ENCODE results near the gene VWA2.

Gene VWA2

DNA sequence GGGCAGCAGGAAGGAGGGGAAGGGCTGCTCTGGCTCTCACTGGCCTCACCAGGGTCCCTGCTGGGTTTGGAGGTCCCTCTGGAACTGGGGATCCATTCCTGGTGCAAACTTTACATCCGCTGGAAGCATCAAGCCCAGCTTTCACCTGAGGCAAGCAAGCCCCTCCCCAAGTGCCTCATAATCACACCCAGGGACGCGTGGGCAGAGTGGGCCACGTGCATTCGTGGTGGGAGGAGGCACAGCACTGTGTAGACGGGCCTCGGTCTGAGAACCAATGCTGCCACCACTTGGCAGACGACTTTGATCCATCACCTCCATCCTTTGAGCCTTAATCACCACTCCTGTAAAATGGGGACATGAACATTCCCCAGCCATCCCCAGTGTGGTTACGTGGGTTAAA lies 74.1 kb downstream of the VWA2 start:
- in situ Hi-C loops (cut with HindIII; ENCODE audit: low sequenced_read_pairs), result no loop called here
- TF ChIP-seq, protein P1, sequence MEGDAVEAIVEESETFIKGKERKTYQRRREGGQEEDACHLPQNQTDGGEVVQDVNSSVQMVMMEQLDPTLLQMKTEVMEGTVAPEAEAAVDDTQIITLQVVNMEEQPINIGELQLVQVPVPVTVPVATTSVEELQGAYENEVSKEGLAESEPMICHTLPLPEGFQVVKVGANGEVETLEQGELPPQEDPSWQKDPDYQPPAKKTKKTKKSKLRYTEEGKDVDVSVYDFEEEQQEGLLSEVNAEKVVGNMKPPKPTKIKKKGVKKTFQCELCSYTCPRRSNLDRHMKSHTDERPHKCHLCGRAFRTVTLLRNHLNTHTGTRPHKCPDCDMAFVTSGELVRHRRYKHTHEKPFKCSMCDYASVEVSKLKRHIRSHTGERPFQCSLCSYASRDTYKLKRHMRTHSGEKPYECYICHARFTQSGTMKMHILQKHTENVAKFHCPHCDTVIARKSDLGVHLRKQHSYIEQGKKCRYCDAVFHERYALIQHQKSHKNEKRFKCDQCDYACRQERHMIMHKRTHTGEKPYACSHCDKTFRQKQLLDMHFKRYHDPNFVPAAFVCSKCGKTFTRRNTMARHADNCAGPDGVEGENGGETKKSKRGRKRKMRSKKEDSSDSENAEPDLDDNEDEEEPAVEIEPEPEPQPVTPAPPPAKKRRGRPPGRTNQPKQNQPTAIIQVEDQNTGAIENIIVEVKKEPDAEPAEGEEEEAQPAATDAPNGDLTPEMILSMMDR (IDR thresholded peaks at IDR 0.05; ENCODE audit: low read depth, low read length), result no peak
- no peak for DNase-seq (ENCODE audit: low read depth, low spot score)
- no peak overlapping the region for H3K4me3 ChIP-seq (ENCODE audit: low read depth, low read length)

DNA sequence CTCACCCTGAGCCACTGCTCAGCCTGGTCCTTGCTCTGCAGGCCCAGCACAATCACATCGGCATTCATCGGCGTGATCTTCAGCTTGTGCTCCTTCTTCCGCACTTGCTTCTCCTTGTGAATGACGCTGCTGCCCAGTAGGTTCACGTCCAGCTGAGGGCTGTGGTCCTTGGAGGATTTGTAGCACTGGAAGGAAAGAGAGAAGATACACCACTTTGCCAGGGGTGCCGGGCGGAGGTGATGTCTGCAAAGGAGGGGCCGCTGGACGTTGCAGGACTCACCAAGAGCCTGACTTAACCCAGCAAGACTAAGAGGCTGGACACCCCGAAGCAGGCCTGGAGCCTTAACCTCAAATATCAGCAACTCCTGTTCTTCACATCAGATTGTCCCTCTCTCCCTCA lies 74.8 kb downstream of the VWA2 start:
- DNase-seq (ENCODE audit: low read depth, low spot score), result no peak
- no peak overlapping the region for H3K4me3 ChIP-seq (ENCODE audit: low read depth, low read length)
- TF ChIP-seq, protein P1 (IDR thresholded peaks at IDR 0.05; ENCODE audit: low read depth, low read length), result no peak
- in situ Hi-C loops (cut with HindIII; ENCODE audit: low sequenced_read_pairs), result no loop called here

DNA sequence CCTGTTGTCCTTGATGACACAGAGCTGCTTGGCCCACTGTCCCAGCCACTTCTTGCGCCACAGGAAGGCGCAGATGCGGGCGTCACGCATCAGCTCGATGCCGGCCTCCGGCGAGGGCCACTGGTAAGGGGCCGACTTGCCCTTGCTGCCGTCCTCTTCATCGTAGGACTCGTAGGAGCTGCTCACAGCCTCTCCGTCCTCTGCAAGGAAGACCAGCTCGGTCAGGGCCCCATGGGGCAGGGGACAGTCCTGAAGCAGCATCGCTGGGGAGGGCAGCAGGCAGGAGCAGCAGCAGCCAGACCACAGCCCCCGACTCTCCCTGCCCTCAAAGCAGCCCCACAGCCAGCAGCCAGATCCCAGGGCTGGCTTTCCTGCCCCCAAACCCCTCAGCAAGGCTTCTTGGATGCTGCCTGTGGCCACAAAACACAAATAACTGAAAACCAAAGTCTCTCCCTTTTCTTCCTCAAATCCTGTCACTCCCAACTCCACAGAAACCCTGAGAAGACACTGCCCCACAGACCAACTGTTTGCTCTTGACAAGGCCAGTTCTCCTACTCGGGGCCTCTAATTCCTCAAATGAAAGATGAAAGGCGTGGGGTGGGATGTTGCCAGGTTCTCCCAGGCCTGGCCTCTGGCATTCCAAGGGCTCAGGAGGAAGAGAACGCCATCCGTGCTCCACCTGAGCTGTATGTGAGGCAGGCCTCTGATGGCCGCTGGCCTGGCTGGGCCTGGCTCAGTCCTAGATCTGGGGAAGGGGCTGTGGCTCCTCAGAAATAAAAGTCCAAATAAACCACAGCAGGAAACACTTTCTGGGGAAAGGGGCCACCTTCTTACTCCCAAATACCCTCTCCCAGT lies 76.7 kb downstream of the VWA2 start:
- in situ Hi-C loops (cut with HindIII; ENCODE audit: low sequenced_read_pairs), result no loop called here

DNA sequence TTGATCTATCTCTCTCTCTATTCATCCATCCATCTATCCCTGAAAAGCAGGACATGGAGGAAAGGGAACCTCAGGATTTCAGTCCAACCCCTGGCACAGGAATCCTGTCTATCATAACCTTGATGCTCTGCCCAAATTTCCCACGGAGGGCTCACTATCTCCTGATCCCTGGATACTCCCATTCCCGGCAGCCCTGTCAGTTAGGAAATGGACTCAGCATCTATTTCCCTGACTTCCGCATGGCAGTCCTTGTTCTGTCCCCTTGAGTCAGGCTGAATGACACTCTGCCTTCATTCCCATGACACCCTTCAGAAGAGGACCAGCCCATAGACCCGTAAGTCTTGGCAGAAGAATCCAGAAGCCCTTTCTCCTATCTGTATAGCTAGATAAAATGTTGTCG lies 77.7 kb downstream of the VWA2 start:
- in situ Hi-C loops (cut with HindIII; ENCODE audit: low sequenced_read_pairs), result no loop called here
- TF ChIP-seq, protein P1 (IDR thresholded peaks at IDR 0.05; ENCODE audit: low read depth, low read length), result no peak
- no peak overlapping the region for H3K4me3 ChIP-seq (ENCODE audit: low read depth, low read length)
- no peak for DNase-seq (ENCODE audit: low read depth, low spot score)

More for the DNA sequence above, 76.7 kb downstream of the VWA2 start:
- no peak for DNase-seq (ENCODE audit: low read depth, low spot score)
- TF ChIP-seq, protein P1 (IDR thresholded peaks at IDR 0.05; ENCODE audit: low read depth, low read length), result no peak
- H3K4me3 ChIP-seq (ENCODE audit: low read depth, low read length), result no peak overlapping the region

DNA sequence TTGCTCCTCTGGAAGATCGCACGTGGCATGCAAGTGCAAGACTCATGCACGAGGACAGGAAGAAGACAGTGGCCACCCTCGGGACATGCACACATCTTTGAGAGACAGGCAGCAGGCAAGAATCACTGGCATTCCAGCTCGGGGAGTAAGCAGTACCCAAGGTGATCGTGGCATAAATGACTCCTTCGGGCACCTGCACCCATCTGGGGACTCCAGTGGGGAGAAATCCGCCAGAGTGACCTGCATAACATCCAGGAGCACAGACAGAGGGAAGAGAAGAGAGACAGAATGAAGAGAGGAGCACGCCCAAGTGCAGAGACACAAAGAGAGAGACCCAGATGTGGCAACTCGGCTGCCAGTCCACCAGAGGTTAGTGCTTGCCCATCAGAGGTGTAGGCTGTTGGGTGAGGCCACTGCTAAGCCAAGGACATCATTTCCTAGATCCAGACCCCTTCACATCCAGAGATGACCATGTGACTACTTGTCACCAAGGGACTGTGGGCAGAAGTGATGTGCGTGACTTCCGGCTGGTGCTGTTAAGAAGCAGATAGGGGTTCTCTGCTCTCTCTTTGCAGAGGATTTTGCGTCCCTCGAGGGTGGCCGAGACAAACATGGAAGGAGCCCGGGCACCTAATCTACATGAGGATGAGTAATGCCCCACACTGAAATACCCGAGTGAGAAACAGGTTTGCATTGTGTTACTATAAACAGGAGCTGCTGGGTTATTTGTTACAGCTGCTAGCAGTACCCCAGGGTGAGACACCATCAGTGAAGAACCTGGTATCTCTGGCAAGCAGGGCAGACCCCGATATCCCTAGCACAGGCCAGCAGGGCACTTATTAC lies 80.6 kb downstream of the VWA2 start:
- TF ChIP-seq, protein P1 (IDR thresholded peaks at IDR 0.05; ENCODE audit: low read depth, low read length), result no peak
- DNase-seq (ENCODE audit: low read depth, low spot score), result no peak
- in situ Hi-C loops (cut with HindIII; ENCODE audit: low sequenced_read_pairs), result no loop called here
- H3K4me3 ChIP-seq (ENCODE audit: low read depth, low read length), result no peak overlapping the region

DNA sequence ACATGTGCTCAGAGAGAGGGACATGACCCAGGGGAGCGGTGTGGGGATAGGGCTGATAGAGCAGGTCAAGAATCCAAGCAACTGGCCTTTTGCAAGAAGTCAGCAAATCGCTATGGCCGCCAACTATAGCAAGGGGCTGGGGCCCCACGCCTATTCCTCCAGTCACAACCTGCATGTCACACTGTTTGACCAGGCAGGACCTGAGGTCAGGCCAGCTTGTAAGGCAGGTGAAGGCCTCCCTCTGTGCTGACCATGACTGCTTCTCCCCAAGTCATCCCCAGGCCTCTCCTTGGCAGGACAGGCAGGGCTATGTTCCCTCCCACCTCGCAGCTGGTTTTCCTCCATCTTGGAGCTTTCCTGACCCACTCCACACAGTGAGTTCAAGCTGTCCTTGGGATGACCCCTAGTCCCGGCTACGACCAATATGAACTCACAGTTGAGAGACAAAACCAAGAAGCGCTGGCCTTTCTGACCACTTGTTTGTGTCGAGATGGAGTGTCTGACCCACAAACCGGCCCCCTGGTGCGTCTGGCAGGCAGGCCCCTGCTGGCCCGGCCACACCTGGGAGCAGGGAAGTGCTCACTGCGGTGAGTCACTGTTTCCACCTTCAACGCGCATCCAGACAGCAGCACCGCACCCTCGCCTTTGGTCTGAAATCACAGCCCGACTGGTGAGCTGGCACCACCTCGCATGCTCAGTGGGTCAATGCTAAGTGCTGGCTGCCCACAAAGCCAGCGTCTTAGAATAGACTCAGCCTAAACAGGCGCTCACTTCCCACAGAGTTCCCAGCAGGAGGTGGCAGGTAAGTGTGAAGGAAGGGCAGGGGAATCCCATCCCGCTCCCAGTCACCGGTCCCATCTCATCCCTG lies 81.4 kb downstream of the VWA2 start:
- TF ChIP-seq, protein P1 (IDR thresholded peaks at IDR 0.05; ENCODE audit: low read depth, low read length), result no peak
- no peak overlapping the region for H3K4me3 ChIP-seq (ENCODE audit: low read depth, low read length)
- peak; percentile 48 for DNase-seq (ENCODE audit: low read depth, low spot score)
- in situ Hi-C loops (cut with HindIII; ENCODE audit: low sequenced_read_pairs), result no loop called here
